GM18499 (cell line): ENCODE data around the gene RBM20.

ENCODE experiments used
- ATAC-seq: cut with Tn5 transposase; IDR thresholded peaks from one replicate; pipeline ENCODE4 v1.9.1; 2021; ENCODE audit warnings: moderate number of reproducible peaks; ENCODE audit not compliant: insufficient read depth, unreplicated experiment

RBM20 gene

DNA sequence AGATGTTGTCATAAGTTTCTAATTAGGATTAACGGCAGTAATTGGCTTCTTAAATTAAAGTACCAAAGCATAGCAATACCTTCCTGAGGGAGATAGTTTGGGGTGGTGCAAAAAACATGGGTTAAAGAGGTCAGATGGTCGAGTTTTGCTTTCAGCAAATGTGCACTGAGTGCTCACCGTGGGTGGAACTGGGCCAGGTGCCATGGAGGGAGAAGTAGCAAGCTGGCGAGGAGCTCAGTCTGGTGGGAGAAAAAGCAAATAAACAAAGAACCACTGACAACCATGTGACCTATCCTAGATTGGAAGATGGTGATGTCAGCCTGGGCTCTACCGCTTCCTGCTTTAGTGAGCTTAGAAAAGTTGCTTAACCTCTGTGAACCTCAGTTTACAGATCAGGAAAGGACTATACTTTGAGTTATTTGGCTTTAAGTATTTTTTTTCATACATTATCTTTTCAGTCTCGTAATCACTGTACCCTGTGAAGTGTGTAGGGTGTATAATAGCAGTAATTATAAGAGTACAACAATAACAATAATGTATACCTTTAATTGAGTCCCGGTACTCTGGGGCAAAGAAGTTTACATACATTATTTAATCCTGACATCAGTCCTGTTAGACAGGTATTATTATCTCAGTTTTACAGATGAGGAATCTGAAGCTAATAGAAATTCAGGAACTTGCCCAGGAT, 158.6 kb downstream of the RBM20 start:
- ATAC-seq, result peak; percentile 51

- ATAC-seq, result peak; percentile 56
Observed at GRCh38 chr10:110803239-110803749, 159.2 kb downstream of the RBM20 start.

- no peak for ATAC-seq
Observed at GRCh38 chr10:110803830-110804338, 159.7 kb downstream of the RBM20 start.

DNA sequence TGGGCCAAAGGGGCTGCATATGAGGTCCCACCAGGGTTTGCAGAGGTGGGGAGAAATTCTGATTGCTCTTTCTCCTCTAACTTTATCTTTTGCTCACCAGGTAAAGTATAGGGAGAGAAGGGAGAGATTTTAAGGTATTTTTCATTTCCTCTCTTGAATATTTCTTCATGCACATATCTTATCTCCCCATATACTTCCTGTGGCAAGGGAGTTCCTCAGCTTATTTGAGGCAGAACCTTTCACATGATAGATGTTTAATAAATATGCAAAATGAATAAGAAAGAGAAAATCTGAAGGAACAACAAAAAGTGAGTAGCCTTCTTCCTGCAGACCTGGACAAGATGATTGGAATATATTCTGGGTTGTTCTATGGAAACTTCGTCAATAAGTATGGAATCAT, 160.2 kb downstream of the RBM20 start:
- ATAC-seq, result no peak

GRCh38 chr10:110805292-110805691, 161.2 kb downstream of the RBM20 start:
- ATAC-seq, result no peak

DNA sequence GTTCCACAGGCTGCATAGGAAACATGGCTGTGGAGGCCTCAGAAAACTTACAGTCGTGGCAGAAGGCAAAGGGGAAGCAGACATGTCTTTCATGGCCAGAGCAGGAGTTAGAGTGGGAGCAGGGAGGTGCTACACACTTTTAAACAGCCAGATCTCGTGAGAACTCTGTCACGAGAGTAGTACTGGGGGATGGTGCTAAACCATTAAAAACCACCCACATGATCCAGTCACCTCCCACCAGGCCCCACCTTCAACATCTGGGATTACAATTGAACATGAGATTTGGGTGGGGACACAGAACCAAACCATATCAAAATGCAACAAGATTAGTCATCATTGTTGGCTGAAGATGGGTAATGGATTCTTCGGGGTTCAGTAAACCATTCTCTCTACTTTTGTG, 162.2 kb downstream of the RBM20 start:
- ATAC-seq, result no peak

GRCh38 chr10:110808123-110808522, 164.0 kb downstream of the RBM20 start:
- ATAC-seq, result no peak

- ATAC-seq, result no peak
Observed at GRCh38 chr10:110808615-110809014, 164.5 kb downstream of the RBM20 start.

- ATAC-seq, result no peak
Observed at GRCh38 chr10:110810625-110811024, 166.5 kb downstream of the RBM20 start.

GRCh38 chr10:110811791-110812581, 167.8 kb downstream of the RBM20 start:
- no peak for ATAC-seq

GRCh38 chr10:110812583-110812982, 168.4 kb downstream of the RBM20 start:
- ATAC-seq, result no peak

DNA sequence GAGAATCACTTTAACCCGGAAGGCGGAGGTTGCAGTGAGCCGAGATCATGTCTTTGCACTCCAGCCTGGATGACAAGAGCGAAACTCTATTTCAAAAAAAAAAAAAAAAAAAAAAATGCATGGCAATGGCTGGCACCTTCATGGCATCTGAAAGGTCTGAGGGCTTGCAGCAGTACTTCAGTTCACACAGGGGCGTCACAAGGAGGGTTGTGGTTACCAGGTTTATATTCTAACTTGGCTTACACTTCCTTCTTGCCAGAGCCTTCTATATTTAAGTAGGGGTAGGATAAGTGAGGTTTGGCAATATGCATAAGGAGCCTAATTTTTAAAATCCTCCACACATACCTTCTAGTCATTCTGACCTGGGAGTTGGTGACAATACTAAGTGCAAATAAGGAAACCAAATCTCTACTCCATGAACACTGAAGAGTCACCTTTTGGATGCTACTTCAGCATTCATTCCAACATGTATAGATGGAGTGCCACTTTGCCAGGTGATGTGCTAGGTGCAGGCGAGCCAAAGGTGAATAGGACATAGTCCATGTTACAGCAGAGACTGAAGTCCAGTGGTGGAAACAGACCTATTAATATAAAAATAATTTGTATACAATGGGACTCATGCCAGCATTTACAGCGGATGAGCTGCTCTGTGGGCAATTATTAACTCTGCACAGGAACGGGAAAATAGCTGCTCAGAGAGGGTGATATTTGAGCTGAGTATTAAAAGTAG, 169.8 kb downstream of the RBM20 start:
- no peak for ATAC-seq

GRCh38 chr10:110815354-110816004, 171.3 kb downstream of the RBM20 start:
- no peak for ATAC-seq

GRCh38 chr10:110817614-110818013, 173.5 kb downstream of the RBM20 start:
- ATAC-seq, result no peak

GRCh38 chr10:110818311-110819256, 174.4 kb downstream of the RBM20 start:
- ATAC-seq, result no peak

- no peak for ATAC-seq
Observed at GRCh38 chr10:110820321-110820814, 176.2 kb downstream of the RBM20 start.

DNA sequence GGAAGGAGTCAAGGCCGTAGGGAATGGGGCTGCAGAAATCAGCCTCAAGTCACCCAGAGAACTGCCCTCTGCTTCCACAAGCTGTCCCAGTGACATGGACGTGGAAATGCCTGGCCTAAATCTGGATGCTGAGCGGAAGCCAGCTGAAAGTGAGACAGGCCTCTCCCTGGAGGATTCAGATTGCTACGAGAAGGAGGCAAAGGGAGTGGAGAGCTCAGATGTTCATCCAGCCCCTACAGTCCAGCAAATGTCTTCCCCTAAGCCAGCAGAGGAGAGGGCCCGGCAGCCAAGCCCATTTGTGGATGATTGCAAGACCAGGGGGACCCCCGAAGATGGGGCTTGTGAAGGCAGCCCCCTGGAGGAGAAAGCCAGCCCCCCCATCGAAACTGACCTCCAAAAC, 177.4 kb downstream of the RBM20 start:
- no peak for ATAC-seq

DNA sequence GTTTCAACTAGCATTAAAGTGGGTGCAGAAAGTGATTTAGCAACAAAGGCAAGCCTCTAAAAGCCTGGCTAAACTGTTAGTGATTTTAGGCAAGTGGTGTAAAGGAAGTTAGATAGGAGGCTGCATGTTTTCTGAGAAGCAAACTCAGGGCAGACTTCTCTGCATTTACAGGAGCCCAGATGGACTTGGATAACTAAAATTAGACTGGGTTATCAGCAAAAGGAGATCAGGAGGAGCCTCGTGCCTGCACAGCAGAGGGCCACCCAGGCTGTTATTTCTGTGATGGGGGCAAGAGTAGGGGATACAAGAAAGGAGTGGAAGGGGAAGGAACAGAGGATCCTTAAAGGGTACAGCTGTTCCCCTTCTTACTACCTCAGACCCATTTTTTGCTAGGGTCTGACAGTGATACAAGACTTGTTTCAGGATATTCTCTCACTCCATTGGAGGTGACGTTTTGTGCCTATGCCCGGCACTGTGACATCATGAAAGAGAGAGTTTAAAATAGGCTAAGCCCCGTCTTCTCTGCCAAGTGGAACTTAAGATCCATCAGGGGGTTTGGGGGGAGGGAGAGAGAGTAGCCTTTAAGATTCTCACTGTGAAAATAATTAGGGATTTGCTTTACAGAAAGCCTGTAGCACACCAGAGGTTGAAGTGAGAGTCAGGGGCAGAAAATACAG, 178.0 kb downstream of the RBM20 start:
- no peak for ATAC-seq
